GM18909 (cell line): ENCODE data around the gene ATP1B2.
"Not testable (repeated sequence)": the region's sequence is repeated elsewhere in the genome, so short reads cannot be mapped to it uniquely, and the experiment has no call there.

Experiments
- ATAC-seq: cut with Tn5 transposase; IDR thresholded peaks from one replicate; pipeline ENCODE4 v1.9.1; 2021; ENCODE audit warnings: mild to moderate bottlenecking; ENCODE audit not compliant: unreplicated experiment, poor library complexity

ATP1B2 gene

GRCh38 chr17:7633093-7633492 lies 17.6 kb upstream of the ATP1B2 start:
- no peak for ATAC-seq

DNA sequence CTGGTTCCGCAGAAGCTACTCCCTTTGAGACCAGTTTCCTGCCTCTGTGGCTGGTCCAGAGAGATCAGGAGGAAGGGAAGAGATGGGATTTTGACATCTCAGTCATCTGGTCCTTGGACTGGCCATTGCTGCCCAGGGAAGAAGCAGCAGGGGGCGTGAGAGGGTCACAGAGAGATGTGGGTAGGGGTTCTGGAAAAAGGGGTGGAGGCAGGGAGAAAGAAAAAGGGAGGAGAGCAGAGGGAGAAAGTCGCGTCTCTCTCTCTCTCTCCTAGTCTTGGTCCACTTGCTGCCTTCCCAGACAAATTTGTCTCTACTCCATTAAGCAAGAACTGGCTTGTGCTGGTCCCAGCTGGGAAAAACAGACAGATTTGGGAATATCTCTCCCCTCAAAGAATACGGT lies 16.3 kb upstream of the ATP1B2 start:
- ATAC-seq = no peak

- ATAC-seq = no peak
Measured at GRCh38 chr17:7636163-7636562, 14.6 kb upstream of the ATP1B2 start.

DNA sequence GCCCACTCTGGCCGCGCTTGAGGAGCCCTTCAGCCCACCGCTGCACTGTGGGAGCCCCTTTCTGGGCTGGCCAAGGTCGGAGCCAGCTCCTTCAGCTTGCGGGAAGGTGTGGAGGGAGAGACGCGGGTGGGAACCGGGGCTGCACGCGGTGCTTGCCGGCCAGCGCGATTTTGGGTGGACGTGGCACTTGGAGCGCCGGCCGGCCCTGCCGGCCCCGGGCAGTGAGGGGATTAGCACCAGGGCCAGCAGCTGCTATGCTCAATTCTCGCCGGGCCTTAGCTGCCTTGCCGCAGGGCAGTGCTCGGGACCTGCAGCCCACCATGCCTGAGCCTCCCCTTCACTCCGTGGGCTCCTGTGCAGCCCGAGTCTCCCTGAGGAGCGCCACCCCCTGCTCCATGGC lies 9.9 kb upstream of the ATP1B2 start:
- ATAC-seq = no peak

DNA sequence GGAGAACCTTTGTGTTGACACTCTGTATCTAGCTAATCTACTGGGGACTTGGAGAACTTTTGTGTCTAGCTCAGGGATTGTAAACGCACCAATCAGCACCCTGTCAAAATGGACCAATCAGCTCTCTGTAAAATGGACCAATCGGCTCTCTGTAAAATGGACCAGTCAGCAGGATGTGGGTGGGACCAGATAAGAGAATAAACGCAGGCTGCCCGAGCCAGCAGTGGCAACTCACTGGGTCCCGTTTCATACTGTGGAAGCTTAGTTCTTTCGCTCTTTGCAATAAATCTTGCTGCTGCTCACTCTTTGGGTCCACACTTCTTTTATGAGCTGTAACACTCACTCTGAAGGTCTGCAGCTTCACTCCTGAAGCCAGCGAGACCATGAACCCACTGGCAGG lies 9.1 kb upstream of the ATP1B2 start:
- not testable (repeated sequence) for ATAC-seq

DNA sequence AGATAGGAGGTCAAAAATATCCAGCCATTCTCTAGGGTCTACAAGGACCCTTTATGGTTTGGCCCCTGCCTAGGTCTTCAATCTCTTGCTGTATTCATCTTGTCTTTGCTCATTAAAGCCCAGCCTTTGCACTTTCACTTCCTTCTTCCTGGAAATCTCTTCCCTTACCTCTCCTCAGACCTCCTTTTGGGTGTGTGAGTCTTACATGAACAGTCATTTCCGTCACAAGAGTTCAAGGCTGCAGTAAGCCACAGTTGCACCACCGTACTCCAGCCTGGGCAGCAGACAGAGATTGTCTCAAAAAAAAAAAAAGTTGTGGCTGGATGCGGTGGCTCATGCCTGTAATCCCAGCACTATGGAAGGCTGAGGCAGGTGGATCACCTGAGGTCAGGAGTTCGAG lies 6.0 kb upstream of the ATP1B2 start:
- ATAC-seq = no peak

GRCh38 chr17:7646457-7646856 lies 4.3 kb upstream of the ATP1B2 start:
- ATAC-seq = no peak

GRCh38 chr17:7647018-7647417 lies 3.7 kb upstream of the ATP1B2 start:
- ATAC-seq = no peak

DNA sequence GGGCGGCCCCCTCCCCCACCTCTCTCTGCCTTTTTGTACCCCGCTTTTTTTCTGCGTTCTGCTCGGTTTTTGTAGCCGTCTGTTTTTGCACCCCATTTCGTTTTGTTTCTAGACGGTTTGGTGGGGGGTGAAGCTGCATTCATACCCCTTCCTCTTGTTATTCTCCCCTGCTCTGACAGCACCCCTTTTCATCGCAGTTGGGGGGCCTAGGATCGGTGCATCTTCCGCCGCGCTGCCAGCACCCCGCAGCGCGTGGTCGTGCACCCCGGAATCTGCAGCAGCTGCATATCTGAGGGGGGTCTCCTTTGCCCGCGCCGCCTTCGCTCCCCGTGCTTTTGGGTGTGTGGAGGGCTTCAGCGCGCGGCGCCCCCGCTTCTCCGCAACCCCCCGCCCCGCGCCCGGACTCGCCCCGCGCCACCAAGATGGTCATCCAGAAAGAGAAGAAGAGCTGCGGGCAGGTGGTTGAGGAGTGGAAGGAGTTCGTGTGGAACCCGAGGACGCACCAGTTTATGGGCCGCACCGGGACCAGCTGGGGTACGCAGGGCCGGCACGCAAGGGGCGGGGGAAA lies 455 bp downstream of the ATP1B2 start:
- no peak for ATAC-seq

DNA sequence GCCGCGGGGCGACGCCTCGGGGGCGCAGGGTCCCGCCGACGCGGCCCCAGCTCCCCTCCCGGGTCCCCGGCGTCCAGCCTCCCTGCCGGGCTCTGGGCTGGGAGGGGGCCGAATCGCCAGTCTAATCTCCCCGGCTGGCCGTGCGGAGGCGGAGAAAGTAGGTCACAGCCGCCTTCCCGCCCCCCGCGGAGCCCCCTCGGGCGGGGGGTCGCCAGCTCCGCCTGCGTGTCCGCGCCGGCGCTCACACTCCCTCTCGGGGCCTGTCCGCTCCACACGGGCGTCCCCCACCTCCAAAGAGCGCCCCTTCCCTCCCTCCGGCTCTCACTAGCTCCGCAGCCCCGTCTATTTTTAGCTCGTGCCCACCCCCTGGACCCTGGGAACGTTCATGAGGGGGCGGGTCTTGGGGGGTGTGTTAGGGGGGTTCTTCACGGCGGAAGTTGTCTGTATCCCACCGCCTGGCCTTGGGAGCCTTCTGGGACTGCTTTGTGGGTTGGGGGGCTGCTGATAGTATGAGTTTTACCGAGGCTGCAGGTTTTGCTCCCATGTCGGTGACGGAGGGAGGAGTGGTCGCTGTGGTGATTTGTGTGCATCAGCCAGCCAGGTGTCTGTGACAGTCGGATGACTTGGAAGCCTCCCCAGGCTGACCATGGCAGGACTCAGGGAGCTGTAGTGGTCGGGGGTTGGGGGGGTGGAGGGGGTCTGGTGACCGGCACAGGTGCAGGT lies 1.1 kb downstream of the ATP1B2 start:
- no peak for ATAC-seq

DNA sequence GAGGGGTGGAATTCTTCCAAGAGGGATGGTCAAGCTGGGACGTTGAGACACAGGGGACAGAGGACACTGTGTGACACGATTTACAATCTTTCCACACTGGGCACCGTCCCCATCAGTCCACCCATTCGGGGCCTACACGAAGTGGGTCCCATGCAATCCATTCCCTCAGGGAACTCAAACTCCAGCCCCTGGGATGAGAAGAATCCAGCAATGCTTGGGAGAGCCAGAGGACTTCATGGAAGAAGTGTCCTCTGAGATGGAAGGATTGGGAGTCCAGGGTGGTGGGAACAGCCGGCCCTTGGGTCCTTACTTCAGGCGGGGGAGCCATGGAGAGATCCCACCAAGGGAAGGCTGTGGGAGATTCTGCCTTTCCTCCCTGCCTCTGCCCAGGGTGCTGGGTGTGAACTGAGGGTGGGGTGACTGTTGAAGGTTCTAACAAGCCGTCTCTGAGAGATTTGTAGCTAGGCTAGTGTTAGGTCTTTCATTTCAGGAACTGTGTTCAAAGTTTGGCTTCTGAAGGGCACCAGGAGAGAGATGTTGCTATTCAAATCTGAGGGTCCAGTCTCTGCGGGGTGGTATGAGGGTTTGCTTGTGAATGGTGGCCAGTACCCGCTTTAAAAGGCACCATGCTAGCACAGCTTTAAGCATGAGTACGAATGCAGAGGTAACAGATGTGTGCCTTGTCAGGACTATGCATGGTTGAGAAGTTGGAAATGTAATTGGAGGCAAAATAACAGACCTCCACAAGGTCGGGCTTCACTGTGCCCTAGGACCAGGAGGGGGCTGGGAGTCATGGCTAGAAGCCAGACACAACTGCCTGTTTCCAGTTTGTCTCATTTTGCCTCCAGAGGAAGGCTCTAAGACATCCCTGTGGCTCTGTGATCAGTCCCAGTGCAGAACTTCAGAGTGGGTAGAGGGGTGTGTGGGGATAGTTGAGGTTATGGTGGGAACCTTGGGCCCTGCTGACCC lies 1.9 kb downstream of the ATP1B2 start:
- ATAC-seq = no peak

DNA sequence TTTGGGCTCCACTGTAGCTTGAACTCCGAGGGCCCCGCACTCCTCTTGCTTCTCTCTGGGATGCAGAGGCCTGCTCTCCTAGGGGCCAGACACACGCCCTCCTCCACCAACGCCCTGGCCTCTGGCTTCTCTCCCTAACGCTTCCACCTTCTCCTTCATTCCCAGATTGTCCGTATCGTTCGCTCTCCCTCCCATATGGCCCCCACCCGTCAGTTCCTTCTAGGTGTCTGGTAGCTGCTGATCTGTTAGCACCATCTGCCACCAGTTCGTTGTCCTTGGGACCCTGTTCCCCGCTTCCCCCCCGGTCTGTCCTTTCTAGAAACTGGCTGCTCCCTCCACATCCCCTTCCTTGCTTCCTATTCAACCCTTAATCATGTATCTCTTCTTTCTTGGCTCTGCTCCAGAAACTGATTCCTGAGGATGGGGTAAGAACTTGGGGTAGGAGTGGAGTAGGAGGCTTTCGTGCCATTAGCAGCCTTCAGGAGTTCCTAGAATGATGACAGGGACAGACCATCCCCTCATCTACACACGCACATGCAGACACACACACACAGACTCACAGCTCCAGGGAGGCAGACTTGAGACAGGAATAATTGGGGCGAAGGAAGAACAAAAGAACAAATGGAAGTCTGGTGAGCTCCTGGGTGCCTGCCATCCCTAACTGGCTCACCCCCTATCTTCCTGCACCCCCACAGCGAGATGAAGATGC lies 4.3 kb downstream of the ATP1B2 start:
- no peak for ATAC-seq

- no peak for ATAC-seq
Measured at GRCh38 chr17:7655541-7655840, 4.8 kb downstream of the ATP1B2 start.

DNA sequence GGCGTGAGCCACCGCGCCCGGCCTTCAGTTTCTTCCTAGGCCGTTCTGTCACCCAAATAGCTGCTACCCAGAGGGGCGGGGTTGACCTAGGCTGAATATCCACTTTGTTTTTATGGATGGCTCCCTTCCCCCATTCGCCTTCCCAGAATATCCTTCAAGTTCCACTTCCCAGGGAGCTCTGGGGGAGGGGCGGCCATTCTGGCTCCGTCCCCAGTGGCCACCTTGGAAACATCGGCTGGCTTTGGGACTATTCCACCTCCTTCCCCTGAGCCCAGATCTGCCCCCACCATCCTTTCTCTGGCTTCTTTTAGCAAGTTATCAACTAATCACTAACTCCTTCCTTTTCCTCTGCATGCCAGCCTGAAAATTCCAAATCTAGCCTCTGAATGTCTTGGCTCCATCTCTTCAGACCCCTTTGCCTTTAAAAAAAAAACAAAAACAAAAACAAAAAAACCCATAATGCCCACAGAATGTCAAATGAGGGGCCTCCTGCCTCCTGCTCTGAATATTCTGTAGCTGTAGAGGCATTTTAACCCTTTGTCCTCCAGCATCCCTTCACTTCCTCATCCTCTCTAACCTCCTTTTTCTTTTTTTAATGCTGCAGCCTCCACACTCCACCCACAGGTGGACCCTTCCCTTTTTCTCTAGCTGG lies 6.4 kb downstream of the ATP1B2 start:
- ATAC-seq = no peak

DNA sequence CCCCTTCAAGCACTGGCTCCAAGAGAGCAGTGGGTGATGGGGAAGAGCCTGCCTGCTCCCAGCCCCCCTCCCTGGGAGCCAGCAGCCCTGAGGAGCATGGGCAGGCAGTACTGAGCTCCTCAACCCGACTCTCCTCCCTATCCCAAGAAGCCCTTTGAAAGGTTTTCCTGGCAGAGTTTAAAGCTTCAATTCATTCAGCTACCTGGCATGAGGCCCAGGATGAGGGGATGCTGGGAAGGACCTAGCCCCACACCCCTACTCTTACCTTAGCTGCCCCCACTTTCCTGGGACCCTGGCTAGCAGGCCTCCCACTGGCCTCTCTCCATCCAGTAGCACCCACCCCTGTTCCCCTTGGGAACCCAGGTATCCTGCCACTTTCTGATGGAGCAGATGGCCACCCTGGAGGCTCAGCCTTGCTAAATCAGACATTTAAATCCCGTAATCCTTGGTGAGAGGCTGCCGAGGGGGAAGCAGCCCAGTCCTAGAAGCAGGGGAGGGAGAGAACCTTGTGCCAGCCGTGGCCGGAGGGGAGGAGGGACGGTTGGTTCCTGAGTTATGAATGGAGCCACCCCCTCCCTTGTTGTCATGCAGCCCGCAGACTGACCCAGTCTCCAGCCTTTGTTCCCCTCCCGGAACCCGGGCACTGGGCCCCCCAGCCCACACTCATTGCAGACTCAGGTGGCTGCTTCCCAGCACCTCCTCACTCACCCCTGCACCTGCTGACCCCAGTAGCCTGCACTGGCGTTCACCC lies 17.1 kb downstream of the ATP1B2 start:
- no peak for ATAC-seq

- ATAC-seq = no peak
Measured at GRCh38 chr17:7668482-7668881, 17.8 kb downstream of the ATP1B2 start.

GRCh38 chr17:7673239-7673638 lies 22.5 kb downstream of the ATP1B2 start:
- ATAC-seq = no peak

- ATAC-seq = no peak
Measured at GRCh38 chr17:7674934-7675333, 24.2 kb downstream of the ATP1B2 start.

DNA sequence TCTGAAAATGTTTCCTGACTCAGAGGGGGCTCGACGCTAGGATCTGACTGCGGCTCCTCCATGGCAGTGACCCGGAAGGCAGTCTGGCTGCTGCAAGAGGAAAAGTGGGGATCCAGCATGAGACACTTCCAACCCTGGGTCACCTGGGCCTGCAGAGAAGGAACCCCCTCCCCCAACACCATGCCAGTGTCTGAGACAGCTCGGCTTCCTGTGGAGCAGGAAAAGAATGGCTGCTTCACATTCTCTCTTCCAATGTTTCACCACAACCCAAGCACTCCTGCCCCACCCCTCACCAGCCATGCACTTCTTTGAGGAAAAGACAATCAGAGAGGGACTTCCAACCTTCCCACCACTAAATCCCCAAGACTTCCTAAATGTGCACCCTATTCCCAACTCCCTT lies 25.8 kb downstream of the ATP1B2 start:
- no peak for ATAC-seq
